GM18498 (cell line): ENCODE data around the gene ADAMTS13.
A peak's percentile ranks its signal among the peaks of the same experiment; 100 is the strongest.

Experiments used
- ATAC-seq: cut with Tn5 transposase; IDR thresholded peaks from one replicate; pipeline ENCODE4 v1.9.1; 2021; ENCODE audit warnings: mild to moderate bottlenecking, moderate library complexity; ENCODE audit not compliant: unreplicated experiment

The ADAMTS13 gene

DNA sequence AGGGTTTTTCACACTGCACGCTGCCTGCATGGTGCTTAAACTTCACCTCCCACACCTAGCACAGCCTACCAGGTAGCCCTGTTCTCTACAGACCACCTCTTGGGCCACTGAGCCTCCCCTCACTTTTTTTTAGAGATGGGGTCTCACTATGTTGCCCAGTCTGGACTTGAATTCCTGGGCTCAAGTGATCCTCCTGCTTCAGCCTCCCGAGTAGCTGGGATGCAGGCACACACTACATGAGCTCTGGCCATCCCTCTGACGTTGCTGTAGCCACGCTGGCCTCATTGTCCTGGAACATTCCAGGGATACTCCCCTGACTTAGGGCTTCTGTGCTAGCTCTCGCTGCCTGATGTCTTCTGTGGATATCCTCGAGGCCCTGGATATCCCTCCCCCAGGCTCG, 30.4 kb downstream of the ADAMTS13 start:
- no peak for ATAC-seq

- ATAC-seq: no peak
Measured at GRCh38 chr9:133453651-133454050, 31.5 kb downstream of the ADAMTS13 start.

GRCh38 chr9:133454325-133454724, 32.2 kb downstream of the ADAMTS13 start:
- ATAC-seq: no peak

DNA sequence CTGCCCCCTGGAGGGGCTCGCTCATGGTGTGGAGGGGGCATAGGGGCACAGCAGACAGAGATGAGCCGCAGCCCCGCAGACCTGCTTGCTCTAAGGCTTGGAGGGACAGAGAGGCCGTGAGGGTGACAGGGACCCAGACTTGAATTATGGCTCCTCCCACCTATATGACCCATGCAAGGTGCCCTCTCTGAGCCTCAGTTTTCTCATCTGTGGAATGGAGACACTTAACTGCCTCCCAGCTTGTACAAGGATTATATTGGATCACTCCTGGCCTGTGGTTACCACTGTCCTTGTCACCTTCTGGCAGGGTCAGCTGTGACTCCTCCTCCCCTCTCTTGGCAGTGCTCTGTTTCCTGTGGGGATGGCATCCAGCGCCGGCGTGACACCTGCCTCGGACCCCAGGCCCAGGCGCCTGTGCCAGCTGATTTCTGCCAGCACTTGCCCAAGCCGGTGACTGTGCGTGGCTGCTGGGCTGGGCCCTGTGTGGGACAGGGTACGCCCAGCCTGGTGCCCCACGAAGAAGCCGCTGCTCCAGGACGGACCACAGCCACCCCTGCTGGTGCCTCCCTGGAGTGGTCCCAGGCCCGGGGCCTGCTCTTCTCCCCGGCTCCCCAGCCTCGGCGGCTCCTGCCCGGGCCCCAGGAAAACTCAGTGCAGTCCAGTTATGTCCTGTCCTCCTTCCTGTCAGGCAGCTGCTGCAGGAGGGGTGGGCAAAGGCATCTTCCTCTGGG, 32.9 kb downstream of the ADAMTS13 start:
- no peak for ATAC-seq

GRCh38 chr9:133455936-133456335, 33.8 kb downstream of the ADAMTS13 start:
- ATAC-seq: no peak

DNA sequence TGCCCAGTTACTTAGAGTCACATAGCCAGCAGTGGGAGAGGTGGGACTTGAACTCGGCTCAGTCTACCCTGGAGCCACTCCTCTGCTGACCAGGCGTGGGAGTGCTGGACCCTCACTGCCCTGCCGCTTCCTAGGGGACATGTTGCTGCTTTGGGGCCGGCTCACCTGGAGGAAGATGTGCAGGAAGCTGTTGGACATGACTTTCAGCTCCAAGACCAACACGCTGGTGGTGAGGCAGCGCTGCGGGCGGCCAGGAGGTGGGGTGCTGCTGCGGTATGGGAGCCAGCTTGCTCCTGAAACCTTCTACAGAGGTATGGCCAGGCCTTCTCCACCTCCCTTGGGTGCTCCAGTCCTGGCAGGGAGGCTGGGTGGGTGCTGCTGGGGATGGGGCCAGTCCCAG, 34.2 kb downstream of the ADAMTS13 start:
- no peak for ATAC-seq

DNA sequence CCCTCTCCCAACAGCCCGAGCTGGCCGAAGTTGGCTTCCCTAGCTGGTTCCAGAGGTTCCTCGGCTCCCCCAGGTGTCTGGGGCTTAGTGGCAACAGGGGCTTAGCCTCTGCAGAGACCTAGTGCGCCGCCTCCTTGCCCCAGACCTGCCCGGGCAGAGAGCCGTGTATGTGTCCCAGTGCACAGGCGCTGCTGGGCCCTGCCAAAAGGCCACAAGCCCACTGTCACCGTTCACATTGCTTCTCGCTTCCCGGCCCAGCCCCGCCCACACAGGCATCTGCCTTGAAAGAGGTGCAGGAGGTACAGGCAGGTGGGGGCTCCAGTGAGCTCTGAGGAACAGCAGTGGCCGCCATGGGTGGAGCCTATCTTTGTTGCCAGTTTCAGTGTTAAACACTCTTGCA, 35.1 kb downstream of the ADAMTS13 start:
- no peak for ATAC-seq

DNA sequence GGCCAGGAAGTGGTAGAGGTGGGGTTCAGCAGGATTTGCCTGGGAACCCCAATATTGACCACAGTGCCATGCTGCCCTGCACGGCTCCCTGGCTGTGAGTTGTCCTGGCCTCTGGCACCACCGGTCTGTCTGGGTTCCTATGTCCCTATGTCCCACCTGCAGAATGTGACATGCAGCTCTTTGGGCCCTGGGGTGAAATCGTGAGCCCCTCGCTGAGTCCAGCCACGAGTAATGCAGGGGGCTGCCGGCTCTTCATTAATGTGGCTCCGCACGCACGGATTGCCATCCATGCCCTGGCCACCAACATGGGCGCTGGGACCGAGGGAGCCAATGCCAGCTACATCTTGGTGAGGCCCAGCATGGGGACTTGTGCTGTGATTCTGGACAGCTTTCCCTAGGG, 35.6 kb downstream of the ADAMTS13 start:
- ATAC-seq: no peak

DNA sequence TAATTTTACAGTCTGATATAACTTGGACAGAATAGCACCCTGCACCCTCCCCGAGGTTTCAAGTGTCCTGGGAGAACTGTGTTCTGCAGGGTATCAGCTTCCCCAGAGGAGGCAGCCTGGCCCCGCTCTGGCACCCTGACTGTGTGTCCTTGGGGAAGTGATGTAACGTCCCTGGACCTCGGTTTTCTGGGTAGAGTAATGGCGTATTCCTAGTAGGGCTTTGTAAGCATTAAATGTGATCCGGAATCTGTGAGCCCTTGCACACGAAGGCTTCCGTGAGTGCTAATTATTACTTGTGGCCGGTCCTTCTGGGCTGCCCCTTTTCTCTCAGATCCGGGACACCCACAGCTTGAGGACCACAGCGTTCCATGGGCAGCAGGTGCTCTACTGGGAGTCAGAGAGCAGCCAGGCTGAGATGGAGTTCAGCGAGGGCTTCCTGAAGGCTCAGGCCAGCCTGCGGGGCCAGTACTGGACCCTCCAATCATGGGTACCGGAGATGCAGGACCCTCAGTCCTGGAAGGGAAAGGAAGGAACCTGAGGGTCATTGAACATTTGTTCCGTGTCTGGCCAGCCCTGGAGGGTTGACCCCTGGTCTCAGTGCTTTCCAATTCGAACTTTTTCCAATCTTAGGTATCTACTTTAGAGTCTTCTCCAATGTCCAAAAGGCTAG, 36.6 kb downstream of the ADAMTS13 start:
- ATAC-seq: no peak

DNA sequence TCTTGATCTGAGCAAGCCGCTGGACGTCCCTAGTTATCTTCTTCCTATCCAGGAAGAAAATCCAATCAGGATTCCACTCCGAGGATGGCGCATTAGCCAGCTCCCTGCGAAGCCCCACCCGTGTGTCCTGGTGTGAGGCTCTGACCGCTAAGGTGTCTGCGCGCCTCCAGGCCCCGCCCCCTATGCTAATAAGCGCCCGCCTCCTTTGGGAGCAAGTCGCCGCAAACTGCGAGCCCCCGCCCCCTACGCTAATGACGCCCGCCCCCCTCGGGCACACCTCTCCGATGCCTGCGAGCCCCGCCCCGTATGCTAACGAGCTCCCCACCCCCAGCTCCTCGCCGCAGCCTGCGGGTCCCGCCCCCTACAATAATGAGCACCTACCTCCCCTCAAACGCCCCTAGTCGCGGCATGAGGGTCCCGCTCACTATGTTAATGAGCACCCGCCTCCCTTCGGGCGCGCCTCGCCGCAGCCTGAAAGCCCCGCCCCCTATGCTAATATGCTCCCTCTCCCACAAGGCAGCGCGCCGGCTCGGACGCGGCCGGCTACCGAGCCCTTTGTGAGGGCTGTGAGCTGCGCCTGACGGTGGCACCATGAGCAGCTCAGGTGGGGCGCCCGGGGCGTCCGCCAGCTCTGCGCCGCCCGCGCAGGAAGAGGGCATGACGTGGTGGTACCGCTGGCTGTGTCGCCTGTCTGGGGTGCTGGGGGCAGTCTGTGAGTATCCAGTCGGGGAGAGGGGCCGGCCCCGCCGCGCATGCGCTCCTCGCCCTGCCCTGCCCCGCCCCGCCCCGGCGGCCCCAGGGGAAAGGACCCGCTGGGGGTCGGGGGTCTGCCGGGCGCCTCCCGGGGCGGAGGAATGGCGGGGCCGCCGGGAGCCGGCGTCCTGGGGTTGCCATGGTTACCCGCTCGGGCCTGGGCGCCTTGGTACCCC, 37.6 kb downstream of the ADAMTS13 start, which contains the start of gene CACFD1:
Gene CACFD1, plus strand, starts transcription at position 503 of the 929 bp plus-strand sequence. Its CDS starts 89 bp downstream, at position 592.
- ATAC-seq: peak; percentile 76

DNA sequence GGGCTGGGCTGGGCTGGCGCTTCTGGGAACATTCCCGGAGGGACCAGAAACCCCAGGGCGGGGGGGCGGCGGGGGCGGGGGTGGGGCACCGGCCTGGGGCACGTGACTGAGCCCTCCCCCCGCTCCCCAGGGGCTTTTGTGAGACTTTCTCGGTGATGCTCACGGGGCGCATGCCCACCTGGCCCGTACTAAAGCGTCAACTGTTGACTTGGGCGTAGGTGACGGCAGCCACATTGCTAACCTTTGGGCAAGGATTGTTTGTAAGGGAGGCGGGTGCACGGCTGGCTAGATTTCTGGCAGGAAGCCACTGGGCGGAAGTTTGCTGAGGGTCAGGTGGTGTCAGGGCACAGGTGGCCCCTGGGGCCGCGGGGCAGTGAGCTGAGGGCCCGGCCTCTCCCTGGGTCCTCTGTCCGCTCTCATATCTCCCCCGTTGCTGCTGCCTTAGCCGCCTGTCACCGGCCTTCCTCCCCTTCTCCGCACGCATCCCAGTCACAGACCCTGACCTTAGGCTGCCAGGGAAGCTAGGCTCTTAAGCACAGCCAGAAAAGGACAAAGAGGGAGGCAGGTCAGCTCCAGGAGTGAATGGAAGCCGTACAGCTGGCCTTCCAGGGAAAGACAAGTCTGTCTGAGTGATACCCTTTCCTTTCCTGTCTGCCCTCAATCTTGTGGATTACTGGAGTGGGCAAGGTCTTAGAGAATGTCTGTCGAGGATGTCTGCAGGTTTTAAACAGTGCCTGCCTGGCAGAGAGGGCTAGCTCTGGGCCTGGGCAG, 38.4 kb downstream of the ADAMTS13 start:
- ATAC-seq: peak; percentile 22

DNA sequence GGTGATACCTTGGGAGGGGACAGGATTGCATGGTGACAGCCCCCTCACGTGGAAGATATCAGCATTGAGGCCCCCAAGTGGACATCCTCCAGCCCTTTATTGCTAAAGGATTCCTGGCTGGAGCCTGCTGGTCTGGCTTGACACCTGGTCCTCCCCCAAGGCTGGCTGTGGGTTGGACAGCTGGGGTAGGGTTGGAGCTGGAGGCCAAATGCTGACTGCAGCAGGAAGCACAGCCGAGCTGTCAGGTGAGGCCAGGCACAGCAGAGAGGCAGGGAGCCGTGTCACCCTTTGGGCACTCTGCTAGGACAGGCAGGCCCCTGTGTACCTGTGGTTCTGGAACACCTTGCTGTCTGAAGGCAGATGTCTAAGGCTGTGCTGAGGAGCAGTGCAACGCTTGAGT, 39.8 kb downstream of the ADAMTS13 start:
- ATAC-seq: no peak

- ATAC-seq: no peak
Measured at GRCh38 chr9:133463234-133463863, 41.2 kb downstream of the ADAMTS13 start.

DNA sequence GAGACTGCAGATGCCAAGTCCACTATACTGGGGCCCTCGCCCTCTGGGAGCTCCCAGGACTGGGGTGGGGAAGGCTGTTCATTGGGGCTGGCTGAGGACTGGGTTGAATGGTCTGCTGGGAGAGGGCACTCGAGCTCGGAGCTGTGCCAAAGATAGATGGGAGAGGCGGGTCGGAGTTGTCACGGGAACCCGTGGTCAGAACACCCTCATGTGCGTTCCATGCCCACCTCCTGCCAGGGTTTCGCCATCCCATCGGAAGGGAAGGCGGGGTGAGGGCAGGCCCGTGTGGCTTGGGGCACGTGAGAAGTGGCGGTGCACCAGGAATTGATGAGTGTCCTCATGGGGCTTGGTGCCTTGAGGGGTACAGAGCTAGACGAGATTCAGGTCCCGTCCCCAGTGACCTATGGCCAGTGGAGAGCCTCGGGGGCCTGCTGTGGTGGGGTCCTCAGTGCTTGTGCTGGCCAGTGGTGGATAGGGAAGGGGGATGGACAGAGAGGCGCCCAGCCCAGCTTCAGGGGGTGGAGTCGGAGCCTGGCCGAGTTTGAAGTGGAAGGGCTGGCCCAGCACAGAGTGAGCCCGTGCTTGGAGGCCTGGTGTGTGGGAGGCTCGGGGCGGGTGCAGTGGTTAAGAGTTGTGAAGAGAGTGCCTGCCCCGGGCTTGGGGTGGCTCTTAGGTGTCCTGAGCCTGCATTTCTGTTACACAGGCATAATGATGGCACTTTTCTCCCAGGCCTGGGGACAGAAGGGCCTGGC, 41.9 kb downstream of the ADAMTS13 start:
- ATAC-seq: no peak

DNA sequence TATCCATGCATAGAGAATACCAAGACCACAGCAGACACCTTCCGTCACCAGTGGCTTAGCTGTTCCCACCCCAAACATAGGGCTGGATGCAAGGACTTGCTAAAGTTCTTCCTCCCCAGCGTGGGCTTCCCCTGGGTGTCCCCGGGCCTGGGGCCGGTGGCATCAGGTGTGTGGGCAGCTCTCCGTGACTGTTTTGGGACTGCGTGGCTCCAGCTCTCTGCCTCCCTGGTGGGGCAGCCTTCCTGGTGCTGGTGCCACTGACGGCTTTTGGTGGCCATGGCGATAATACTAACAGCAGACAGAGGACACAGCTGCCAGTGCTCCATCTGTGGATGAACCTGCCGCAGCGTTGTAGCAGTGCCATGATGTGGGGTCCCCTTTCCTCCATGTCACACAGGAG, 42.5 kb downstream of the ADAMTS13 start:
- no peak for ATAC-seq

- ATAC-seq: no peak
Measured at GRCh38 chr9:133465984-133466383, 43.8 kb downstream of the ADAMTS13 start.

GRCh38 chr9:133467101-133467500, 44.9 kb downstream of the ADAMTS13 start:
- no peak for ATAC-seq

DNA sequence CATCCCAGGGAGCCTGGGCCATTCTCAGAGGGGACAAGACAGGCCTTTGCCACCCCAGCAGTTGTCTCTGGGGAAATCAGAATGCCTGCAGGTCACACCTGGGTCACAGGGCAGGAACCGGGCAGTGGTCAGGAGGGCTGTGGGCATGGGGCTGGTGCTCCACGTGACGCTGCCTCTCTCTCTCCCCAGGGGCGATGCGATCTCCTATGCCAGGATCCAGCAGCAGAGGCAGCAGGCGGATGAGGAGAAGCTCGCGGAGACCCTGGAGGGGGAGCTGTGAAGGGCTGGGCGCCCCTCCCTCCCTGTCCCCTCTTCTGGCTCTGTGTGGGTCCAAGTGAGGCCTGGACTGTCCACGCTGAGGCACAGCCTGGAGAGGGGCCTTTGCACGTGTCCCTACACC, 46.2 kb downstream of the ADAMTS13 start:
- no peak for ATAC-seq

GRCh38 chr9:133468777-133469421, 46.7 kb downstream of the ADAMTS13 start:
- ATAC-seq: no peak
